ENCODE results near the gene CALD1. TPM values are rescaled to one million over a fixed set of nuclear protein-coding genes. Genes with fewer than 3 reads are reported as not detected.

CALD1 gene
- total and polyA plus RNA-seq, 4 donors = 48.0 to 226 (median 95.2) TPM

GRCh38 chr7:134891696-134892678 lies 112.6 kb downstream of the CALD1 start:
- no peak for DNase-seq (ENCODE audit: low spot score)
- peak overlapping the region; percentile 82 to 90 for H3K9ac ChIP-seq (ENCODE audit: low read depth in 1 of 2, low read length in 2 of 2)
- H3K4me1 ChIP-seq (ENCODE audit: control insufficient read depth in 4 of 4, insufficient read depth in 4 of 4, low read length in 3 of 4) = peaks cover 5 to 30% (median 17%) of the 10 kb centered on the region in 4 donors
- peak overlapping the region; percentile 92 to 93 for H3K27ac ChIP-seq (ENCODE audit: low read depth in 1 of 2, low read length in 2 of 2)
- 19% methylated on average over 14 of the region's 14 CpGs for WGBS
- H3K4me3 ChIP-seq (ENCODE audit: low read depth in 1 of 3, low read length in 3 of 3) = peak overlapping the region; percentile 30 to 81 (median 55)
- peaks cover 0 to 9% (median 2%) of the 10 kb centered on the region in 4 donors for H3K9me3 ChIP-seq (ENCODE audit: control insufficient read depth in 4 of 4, low read length in 3 of 4)
- H3K36me3 ChIP-seq (ENCODE audit: control insufficient read depth in 4 of 4, insufficient read depth in 3 of 4, low read depth in 1 of 4, low read length in 3 of 4) = no peaks in the 10 kb centered on the region
- peak; percentile 33 to 64 for TF ChIP-seq JUND (IDR thresholded peaks at IDR 0.05)
- TF ChIP-seq RAD21 (IDR thresholded peaks at IDR 0.05) = peak; percentile 1 to 36
- TF ChIP-seq EGR1 (IDR thresholded peaks at IDR 0.05; ENCODE audit: low read depth in 2 of 2) = no peak
- TF ChIP-seq MAX (IDR thresholded peaks at IDR 0.05) = peak; percentile 77
- TF ChIP-seq HNF4A (conservative IDR thresholded peaks at IDR 0.05) = peak; percentile 65 to 86
- TF ChIP-seq FOXA2 (IDR thresholded peaks at IDR 0.05) = peak; percentile 90
- peak; percentile 40 for TF ChIP-seq SP1 (IDR thresholded peaks at IDR 0.05)
- peak; percentile 79 for TF ChIP-seq YY1 (IDR thresholded peaks at IDR 0.05)
- TF ChIP-seq, protein P1, sequence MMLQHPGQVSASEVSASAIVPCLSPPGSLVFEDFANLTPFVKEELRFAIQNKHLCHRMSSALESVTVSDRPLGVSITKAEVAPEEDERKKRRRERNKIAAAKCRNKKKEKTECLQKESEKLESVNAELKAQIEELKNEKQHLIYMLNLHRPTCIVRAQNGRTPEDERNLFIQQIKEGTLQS (IDR thresholded peaks at IDR 0.05) = no peak
- TF ChIP-seq, protein P2, sequence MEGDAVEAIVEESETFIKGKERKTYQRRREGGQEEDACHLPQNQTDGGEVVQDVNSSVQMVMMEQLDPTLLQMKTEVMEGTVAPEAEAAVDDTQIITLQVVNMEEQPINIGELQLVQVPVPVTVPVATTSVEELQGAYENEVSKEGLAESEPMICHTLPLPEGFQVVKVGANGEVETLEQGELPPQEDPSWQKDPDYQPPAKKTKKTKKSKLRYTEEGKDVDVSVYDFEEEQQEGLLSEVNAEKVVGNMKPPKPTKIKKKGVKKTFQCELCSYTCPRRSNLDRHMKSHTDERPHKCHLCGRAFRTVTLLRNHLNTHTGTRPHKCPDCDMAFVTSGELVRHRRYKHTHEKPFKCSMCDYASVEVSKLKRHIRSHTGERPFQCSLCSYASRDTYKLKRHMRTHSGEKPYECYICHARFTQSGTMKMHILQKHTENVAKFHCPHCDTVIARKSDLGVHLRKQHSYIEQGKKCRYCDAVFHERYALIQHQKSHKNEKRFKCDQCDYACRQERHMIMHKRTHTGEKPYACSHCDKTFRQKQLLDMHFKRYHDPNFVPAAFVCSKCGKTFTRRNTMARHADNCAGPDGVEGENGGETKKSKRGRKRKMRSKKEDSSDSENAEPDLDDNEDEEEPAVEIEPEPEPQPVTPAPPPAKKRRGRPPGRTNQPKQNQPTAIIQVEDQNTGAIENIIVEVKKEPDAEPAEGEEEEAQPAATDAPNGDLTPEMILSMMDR (IDR thresholded peaks at IDR 0.05; ENCODE audit: low read depth, low read length, missing input control) = no peak
- no peak for TF ChIP-seq GABPA (IDR thresholded peaks at IDR 0.05 in 1 of 2, conservative IDR thresholded peaks at IDR 0.05 in 1 of 2)
- peak; percentile 52 for TF ChIP-seq ZBTB33 (IDR thresholded peaks at IDR 0.05)
- peak; percentile 11 for TF ChIP-seq HNF4G (IDR thresholded peaks at IDR 0.05)
- TF ChIP-seq FOXA1 (IDR thresholded peaks at IDR 0.05) = peak; percentile 94
- peak; percentile 68 for TF ChIP-seq TAF1 (conservative IDR thresholded peaks at IDR 0.05)
- peak in 1 of 2 donors; percentile 78 for TF ChIP-seq RXRA (IDR thresholded peaks at IDR 0.05)
- TF ChIP-seq, protein P3, sequence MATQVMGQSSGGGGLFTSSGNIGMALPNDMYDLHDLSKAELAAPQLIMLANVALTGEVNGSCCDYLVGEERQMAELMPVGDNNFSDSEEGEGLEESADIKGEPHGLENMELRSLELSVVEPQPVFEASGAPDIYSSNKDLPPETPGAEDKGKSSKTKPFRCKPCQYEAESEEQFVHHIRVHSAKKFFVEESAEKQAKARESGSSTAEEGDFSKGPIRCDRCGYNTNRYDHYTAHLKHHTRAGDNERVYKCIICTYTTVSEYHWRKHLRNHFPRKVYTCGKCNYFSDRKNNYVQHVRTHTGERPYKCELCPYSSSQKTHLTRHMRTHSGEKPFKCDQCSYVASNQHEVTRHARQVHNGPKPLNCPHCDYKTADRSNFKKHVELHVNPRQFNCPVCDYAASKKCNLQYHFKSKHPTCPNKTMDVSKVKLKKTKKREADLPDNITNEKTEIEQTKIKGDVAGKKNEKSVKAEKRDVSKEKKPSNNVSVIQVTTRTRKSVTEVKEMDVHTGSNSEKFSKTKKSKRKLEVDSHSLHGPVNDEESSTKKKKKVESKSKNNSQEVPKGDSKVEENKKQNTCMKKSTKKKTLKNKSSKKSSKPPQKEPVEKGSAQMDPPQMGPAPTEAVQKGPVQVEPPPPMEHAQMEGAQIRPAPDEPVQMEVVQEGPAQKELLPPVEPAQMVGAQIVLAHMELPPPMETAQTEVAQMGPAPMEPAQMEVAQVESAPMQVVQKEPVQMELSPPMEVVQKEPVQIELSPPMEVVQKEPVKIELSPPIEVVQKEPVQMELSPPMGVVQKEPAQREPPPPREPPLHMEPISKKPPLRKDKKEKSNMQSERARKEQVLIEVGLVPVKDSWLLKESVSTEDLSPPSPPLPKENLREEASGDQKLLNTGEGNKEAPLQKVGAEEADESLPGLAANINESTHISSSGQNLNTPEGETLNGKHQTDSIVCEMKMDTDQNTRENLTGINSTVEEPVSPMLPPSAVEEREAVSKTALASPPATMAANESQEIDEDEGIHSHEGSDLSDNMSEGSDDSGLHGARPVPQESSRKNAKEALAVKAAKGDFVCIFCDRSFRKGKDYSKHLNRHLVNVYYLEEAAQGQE (IDR thresholded peaks at IDR 0.05) = peak; percentile 74
- H3K27me3 ChIP-seq (ENCODE audit: control insufficient read depth in 4 of 4, insufficient read depth in 4 of 4, low read length in 3 of 4) = no peaks in the 10 kb centered on the region
